ENCODE results near the gene MMAB.

The MMAB gene

GRCh38 chr12:109601557-109601956 is 28.3 kb upstream of the MMAB start:
- no peak for DNase-seq

GRCh38 chr12:109600995-109601394 is 27.7 kb upstream of the MMAB start:
- DNase-seq, result no peak

- no peak for DNase-seq
Measured at GRCh38 chr12:109600481-109600880, 27.2 kb upstream of the MMAB start.

- no peak for DNase-seq
Measured at GRCh38 chr12:109599087-109599486, 25.8 kb upstream of the MMAB start.

- no peak for DNase-seq
Measured at GRCh38 chr12:109598428-109598854, 25.1 kb upstream of the MMAB start.

- DNase-seq, result peak; percentile 70
Measured at GRCh38 chr12:109597795-109598427, 24.6 kb upstream of the MMAB start.

- no peak for DNase-seq
Measured at GRCh38 chr12:109597414-109597794, 24.1 kb upstream of the MMAB start.

GRCh38 chr12:109596418-109597244 is 23.3 kb upstream of the MMAB start:
- DNase-seq, result no peak

GRCh38 chr12:109595321-109595902 is 22.1 kb upstream of the MMAB start:
- no peak for DNase-seq

- DNase-seq, result no peak
Measured at GRCh38 chr12:109594556-109595317, 21.4 kb upstream of the MMAB start.

- DNase-seq, result peak; percentile 34
Measured at GRCh38 chr12:109592905-109593272, 19.6 kb upstream of the MMAB start.

GRCh38 chr12:109592195-109592904 is 19.0 kb upstream of the MMAB start:
- DNase-seq, result no peak

- DNase-seq, result no peak
Measured at GRCh38 chr12:109591041-109591440, 17.7 kb upstream of the MMAB start.

- no peak for DNase-seq
Measured at GRCh38 chr12:109590566-109590965, 17.3 kb upstream of the MMAB start.

GRCh38 chr12:109589691-109590245 is 16.5 kb upstream of the MMAB start:
- no peak for DNase-seq

GRCh38 chr12:109589240-109589590 is 15.9 kb upstream of the MMAB start:
- no peak for DNase-seq

GRCh38 chr12:109588461-109589239 is 15.3 kb upstream of the MMAB start:
- DNase-seq, result no peak

- DNase-seq, result no peak
Measured at GRCh38 chr12:109587921-109588320, 14.6 kb upstream of the MMAB start.

- DNase-seq, result peak; percentile 87
Measured at GRCh38 chr12:109586385-109587296, 13.3 kb upstream of the MMAB start.

- DNase-seq, result no peak
Measured at GRCh38 chr12:109583733-109584132, 10.4 kb upstream of the MMAB start.

- peak; percentile 60 for DNase-seq
Measured at GRCh38 chr12:109582636-109583035, 9.3 kb upstream of the MMAB start.

Data from NCI-H2029 (cell line).